Esophagus muscularis mucosa (tissue), 4 donors: ENCODE results near the gene SLC35F6. TPM values are rescaled to one million over a fixed set of nuclear protein-coding genes. Genes with fewer than 3 reads are reported as not detected.
A peak's percentile ranks its signal among the peaks of the same experiment; 100 is the strongest.

Experiments used
- DNase-seq: peaks from one replicate; pipeline ENCODE4 v3.0.0-alpha.2; 2017; ENCODE audit errors: extremely low spot score
- H3K27ac ChIP-seq, 4 donors: fragments of 200-600 bp; sonication (generic); replicated peaks in 1 of 4; 1 replicate in 3 of 4; 2 replicates in 1 of 4; pipeline ENCODE4 v1.5.1; 2016 to 2019; ENCODE audit warnings: mild to moderate bottlenecking in 1 of 4
- H3K27me3 ChIP-seq, 4 donors: fragments of 200-600 bp; sonication (generic); one replicate each; pipeline versions ENCODE4 v1.5.1 to v1.6.0; 2016 to 2019
- H3K36me3 ChIP-seq, 4 donors: fragments of 200-600 bp; sonication (generic); one replicate each; pipeline ENCODE4 v1.5.1; 2016 to 2019
- H3K4me1 ChIP-seq, 4 donors: fragments of 200-600 bp; sonication (generic); one replicate each; pipeline ENCODE4 v1.5.1; 2016 to 2019
- H3K4me3 ChIP-seq, 4 donors: fragments of 200-600 bp; sonication (generic); 1 replicate in 2 of 4; 2 replicates in 2 of 4; pipeline ENCODE4 v1.5.1; 2016 to 2019; ENCODE audit warnings: mild to moderate bottlenecking in 4 of 4, moderate library complexity in 1 of 4
- H3K9me3 ChIP-seq, 4 donors: fragments of 200-600 bp; sonication (generic); 1 replicate in 3 of 4; 2 replicates in 1 of 4; pipeline ENCODE4 v1.5.1; 2016 to 2019
- CTCF ChIP-seq, 3 experiments: fragments of 200-600 bp in 2 of 3; fragments of 450-650 bp in 1 of 3; sonication (generic) in 2 of 3; IDR thresholded peaks; one replicate each; pipeline ENCODE4 v1.5.1; 2017 to 2019; ENCODE audit warnings: antibody characterized with exemption in 3 of 3, mild to moderate bottlenecking in 2 of 3, moderate library complexity in 1 of 3
- EP300 ChIP-seq: sonication (generic); formaldehyde crosslinking; IDR thresholded peaks from one replicate; pipeline ENCODE4 v1.6.1; 2017; ENCODE audit warnings: antibody characterized with exemption
- POLR2A ChIP-seq: fragments of 450-650 bp; IDR thresholded peaks from one replicate; pipeline ENCODE4 v1.6.1; 2017; ENCODE audit warnings: antibody characterized with exemption, moderate library complexity, mild to moderate bottlenecking, low read depth
- POLR2AphosphoS5 ChIP-seq, 2 donors: sonication (generic); formaldehyde crosslinking; IDR thresholded peaks; one replicate each; pipeline ENCODE4 v1.6.1; 2017; ENCODE audit warnings: antibody characterized with exemption in 2 of 2
- WGBS: methylation state at CpG from one replicate; pipeline ENCODE4 v1.1.5; 2018; 5-methylcytosine and 5-hydroxymethylcytosine counted together
- intact Hi-C: fragments of 100-400 bp; cut with DNase I; formaldehyde crosslinking; loops from one replicate; pipeline ENCODE4 v1.15.1; 2023
- total RNA-seq, 4 donors: library from RNA; depleted of rRNA; stranded (reverse); fragments of >200 nt; gene quantifications; one replicate each; pipeline versions ENCODE4 v1.1.0 to v1.2.1, GENCODE V29; 2016

Gene SLC35F6
- total RNA-seq, 4 donors from 2014 or later: 31.6 to 50.7 (median 41.3) TPM

- intact Hi-C loops: no loop called here
- Histone ChIP-seq H3K4me1 (peaks cover 8 to 16% (median 15%) of the 10 kb centered on the region in 4 donors), H3K4me3 (no peak overlapping the region), H3K27me3 (no peaks in the 10 kb centered on the region), H3K36me3 (no peaks in the 10 kb centered on the region), H3K27ac (no peak overlapping the region), H3K9me3 (no peaks in the 10 kb centered on the region)
- TF ChIP-seq POLR2A: no peak
- TF ChIP-seq POLR2AphosphoS5 (IDR thresholded peaks at IDR 0.05): no peak
- no peak for TF ChIP-seq EP300
- TF ChIP-seq CTCF (IDR thresholded peaks at IDR 0.05): no peak
- 71% methylated on average over 4 of the region's 4 CpGs for WGBS
- DNase-seq: no peak
Measured at GRCh38 chr2:26754972-26755670, 9.0 kb upstream of the SLC35F6 start.

- no peak for DNase-seq
- H3K4me3 ChIP-seq: no peak overlapping the region
- H3K27me3 ChIP-seq: no peaks in the 10 kb centered on the region
- TF ChIP-seq POLR2A (no peak), EP300 (no peak), POLR2AphosphoS5 (IDR thresholded peaks at IDR 0.05) (no peak), CTCF (IDR thresholded peaks at IDR 0.05) (no peak)
- H3K4me1 ChIP-seq: peaks cover 8 to 16% (median 15%) of the 10 kb centered on the region in 4 donors
- no peak overlapping the region for H3K27ac ChIP-seq
- intact Hi-C loops: no loop called here
- 80% methylated on average over 5 of the region's 5 CpGs for WGBS
- H3K9me3 ChIP-seq: no peaks in the 10 kb centered on the region
- H3K36me3 ChIP-seq: no peaks in the 10 kb centered on the region
Measured at GRCh38 chr2:26756337-26756736, 7.7 kb upstream of the SLC35F6 start.

- intact Hi-C loops: no loop called here
- H3K4me3 ChIP-seq: no peak overlapping the region
- TF ChIP-seq CTCF (IDR thresholded peaks at IDR 0.05): no peak
- TF ChIP-seq POLR2AphosphoS5 (IDR thresholded peaks at IDR 0.05): peak; percentile 60 to 73
- no peak for TF ChIP-seq POLR2A
- no peaks in the 10 kb centered on the region for H3K36me3 ChIP-seq
- no peak for DNase-seq
- no peaks in the 10 kb centered on the region for H3K27me3 ChIP-seq
- WGBS: 45% methylated on average over 5 of the region's 6 CpGs
- peak overlapping the region; percentile 55 to 63 (median 55) for H3K27ac ChIP-seq
- H3K9me3 ChIP-seq: no peaks in the 10 kb centered on the region
- peaks cover 8 to 16% (median 15%) of the 10 kb centered on the region in 4 donors for H3K4me1 ChIP-seq
Measured at GRCh38 chr2:26757873-26758789, 6.0 kb upstream of the SLC35F6 start.

GRCh38 chr2:26758790-26759321, 5.2 kb upstream of the SLC35F6 start:
- 71% methylated on average over 7 of the region's 7 CpGs for WGBS
- DNase-seq: no peak
- intact Hi-C loops: no loop called here
- Histone ChIP-seq H3K27ac (peak overlapping the region in 3 of 4 donors; percentile 55 to 63 (median 55)), H3K4me1 (peaks cover 15 to 24% (median 23%) of the 10 kb centered on the region in 4 donors), H3K36me3 (no peaks in the 10 kb centered on the region), H3K4me3 (no peak overlapping the region), H3K27me3 (no peaks in the 10 kb centered on the region), H3K9me3 (no peaks in the 10 kb centered on the region)
- TF ChIP-seq CTCF (IDR thresholded peaks at IDR 0.05) (no peak), POLR2A (no peak), EP300 (no peak), POLR2AphosphoS5 (IDR thresholded peaks at IDR 0.05) (no peak)
